ENCODE results near the gene PCIF1.

PCIF1 gene

DNA sequence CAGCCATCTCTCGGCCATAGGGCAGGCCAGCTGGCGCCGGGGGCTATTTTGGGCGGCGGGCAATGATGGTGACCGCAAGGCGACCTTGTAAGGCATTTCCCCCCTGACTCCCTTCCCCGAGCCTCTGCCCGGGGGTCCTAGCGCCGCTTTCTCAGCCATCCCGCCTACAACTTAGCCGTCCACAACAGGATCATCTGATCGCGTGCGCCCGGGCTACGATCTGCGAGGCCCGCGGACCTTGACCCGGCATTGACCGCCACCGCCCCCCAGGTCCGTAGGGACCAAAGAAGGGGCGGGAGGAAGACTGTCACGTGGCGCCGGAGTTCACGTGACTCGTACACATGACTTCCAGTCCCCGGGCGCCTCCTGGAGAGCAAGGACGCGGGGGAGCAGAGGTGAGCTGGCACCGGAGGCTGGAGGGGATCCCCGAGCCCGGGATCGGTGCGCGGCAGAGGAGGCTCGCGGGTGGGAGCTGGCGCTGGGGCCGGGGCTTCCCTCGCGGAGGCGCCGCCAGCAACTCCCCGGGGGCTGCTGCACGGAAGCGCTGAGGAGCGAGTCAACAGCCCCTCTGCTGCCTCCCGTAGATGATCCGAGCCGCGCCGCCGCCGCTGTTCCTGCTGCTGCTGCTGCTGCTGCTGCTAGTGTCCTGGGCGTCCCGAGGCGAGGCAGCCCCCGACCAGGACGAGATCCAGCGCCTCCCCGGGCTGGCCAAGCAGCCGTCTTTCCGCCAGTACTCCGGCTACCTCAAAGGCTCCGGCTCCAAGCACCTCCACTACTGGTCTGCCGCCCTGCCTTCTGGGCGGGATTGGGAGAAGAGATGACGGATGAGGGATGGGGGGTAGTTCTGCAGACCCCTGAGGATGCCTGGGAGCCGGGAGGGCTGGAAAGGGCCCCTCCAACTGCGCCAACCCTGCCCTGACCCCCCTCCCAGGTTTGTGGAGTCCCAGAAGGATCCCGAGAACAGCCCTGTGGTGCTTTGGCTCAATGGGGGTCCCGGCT is 43.2 kb upstream of the PCIF1 start, which contains the start of the genes CTSA and NEURL2:
CTSA (plus strand) TSS at position 351 of the 999 bp plus-strand sequence; CDS start at position 585, 234 bp downstream.
NEURL2 (minus strand) TSS at position 224 of the 999 bp plus-strand sequence; CDS start at position 7, 217 bp downstream.
- peak; percentile 54 for DNase-seq (ENCODE audit: low read depth, low spot score)
- H3K4me3 ChIP-seq (ENCODE audit: low read depth, low read length) = peak within 1 kb of the TSS; percentile 80
- TF ChIP-seq, protein P1, sequence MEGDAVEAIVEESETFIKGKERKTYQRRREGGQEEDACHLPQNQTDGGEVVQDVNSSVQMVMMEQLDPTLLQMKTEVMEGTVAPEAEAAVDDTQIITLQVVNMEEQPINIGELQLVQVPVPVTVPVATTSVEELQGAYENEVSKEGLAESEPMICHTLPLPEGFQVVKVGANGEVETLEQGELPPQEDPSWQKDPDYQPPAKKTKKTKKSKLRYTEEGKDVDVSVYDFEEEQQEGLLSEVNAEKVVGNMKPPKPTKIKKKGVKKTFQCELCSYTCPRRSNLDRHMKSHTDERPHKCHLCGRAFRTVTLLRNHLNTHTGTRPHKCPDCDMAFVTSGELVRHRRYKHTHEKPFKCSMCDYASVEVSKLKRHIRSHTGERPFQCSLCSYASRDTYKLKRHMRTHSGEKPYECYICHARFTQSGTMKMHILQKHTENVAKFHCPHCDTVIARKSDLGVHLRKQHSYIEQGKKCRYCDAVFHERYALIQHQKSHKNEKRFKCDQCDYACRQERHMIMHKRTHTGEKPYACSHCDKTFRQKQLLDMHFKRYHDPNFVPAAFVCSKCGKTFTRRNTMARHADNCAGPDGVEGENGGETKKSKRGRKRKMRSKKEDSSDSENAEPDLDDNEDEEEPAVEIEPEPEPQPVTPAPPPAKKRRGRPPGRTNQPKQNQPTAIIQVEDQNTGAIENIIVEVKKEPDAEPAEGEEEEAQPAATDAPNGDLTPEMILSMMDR (IDR thresholded peaks at IDR 0.05; ENCODE audit: insufficient read depth, low read length, missing control alignments) = peak; percentile 12
- ChIA-PET POLR2A (interaction anchor here (0.6 to 2.8 kb wide), 8 partner anchors 9 to 80 kb away, joined by 3 to 21 read pairs (median 4); partner anchors contain the start of genes PCIF1 and ZSWIM1), CTCF (interaction anchor here (1.0 to 5.3 kb wide), 15 partner anchors 8 to 96 kb away, joined by 3 to 50 read pairs (median 10); partner anchors contain the start of gene ZSWIM1)

DNA sequence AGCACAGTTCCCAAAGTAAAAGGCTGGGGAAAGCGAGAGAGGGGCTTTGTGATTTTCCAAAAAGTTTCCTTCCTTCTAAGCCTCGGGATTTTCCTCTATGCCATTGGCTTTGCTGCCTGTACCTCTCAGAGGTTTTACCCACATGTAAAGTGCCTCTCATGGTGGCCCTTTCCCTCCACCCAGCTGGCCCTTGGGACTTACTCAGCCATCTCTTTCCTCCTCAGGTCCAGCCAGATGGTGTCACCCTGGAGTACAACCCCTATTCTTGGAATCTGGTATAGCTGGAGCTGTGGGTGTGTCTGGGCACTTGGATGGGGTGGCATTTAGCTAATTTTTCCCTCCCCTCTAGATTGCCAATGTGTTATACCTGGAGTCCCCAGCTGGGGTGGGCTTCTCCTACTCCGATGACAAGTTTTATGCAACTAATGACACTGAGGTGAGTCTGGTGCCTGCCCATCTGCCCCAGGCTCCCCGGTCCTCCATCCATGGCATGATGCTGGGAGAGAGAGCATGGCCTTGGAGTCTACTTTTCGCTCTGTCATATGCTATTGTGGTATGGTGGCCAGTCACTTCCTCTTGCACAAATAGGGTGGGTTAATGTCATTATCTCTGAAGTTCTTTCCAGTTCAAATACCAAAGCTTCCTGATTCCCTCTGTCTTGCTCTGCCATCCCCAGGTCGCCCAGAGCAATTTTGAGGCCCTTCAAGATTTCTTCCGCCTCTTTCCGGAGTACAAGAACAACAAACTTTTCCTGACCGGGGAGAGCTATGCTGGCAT is 42.2 kb upstream of the PCIF1 start:
- TF ChIP-seq, protein P1 (IDR thresholded peaks at IDR 0.05; ENCODE audit: insufficient read depth, low read length, missing control alignments) = peak; percentile 27
- CTCF ChIA-PET = interaction anchor here (0.6 to 5.3 kb wide), 11 partner anchors 7 to 93 kb away, joined by 3 to 50 read pairs (median 6); partner anchors contain the start of gene ZSWIM1
- POLR2A ChIA-PET = interaction anchor here (0.6 to 1.6 kb wide), 4 partner anchors 8 to 41 kb away, joined by 3 to 8 read pairs (median 3); no protein-coding TSS in a partner anchor

DNA sequence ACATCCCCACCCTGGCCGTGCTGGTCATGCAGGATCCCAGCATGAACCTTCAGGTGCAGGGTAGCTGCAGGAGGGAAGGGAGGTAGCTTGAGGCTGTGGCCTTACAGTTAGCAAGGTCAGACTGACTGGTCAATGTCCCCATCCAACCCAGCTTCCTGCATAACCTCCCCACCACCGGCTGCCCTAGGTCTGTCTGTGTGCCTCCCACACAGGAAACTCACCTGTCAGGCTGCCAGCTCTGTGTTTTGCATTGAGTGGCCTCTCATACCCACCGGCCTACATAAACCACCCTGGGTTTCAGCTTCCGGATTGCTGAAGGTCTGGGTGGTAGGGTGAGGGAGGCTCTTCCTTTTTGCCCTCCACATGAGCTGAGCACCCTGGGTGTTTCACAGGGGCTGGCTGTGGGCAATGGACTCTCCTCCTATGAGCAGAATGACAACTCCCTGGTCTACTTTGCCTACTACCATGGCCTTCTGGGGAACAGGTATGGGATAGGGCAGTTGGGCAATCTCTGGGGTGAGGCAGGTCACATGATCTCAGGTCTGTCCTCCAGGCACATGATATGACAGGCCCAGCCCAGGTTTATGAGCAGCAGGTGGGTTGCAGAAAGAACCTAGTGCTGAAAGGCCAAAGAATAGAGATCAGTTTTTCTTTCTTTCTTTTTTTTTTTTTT is 41.5 kb upstream of the PCIF1 start:
- no peak for DNase-seq (ENCODE audit: low read depth, low spot score)
- H3K4me3 ChIP-seq (ENCODE audit: low read depth, low read length) = peak overlapping the region; percentile 23; the same call in 1 of the 2 replicates
- CTCF ChIA-PET = interaction anchor here (0.6 to 5.3 kb wide), 10 partner anchors 7 to 94 kb away, joined by 3 to 50 read pairs (median 6); partner anchors contain the start of gene ZSWIM1
- TF ChIP-seq, protein P1 (IDR thresholded peaks at IDR 0.05; ENCODE audit: insufficient read depth, low read length, missing control alignments) = no peak
- POLR2A ChIA-PET = interaction anchor here (1.2 to 1.6 kb wide), 3 partner anchors 9 to 40 kb away, joined by 3 to 8 read pairs (median 4); no protein-coding TSS in a partner anchor

More for the DNA sequence above, 42.2 kb upstream of the PCIF1 start:
- no peak for DNase-seq (ENCODE audit: low read depth, low spot score)
- peak overlapping the region; percentile 80 for H3K4me3 ChIP-seq (ENCODE audit: low read depth, low read length)

DNA sequence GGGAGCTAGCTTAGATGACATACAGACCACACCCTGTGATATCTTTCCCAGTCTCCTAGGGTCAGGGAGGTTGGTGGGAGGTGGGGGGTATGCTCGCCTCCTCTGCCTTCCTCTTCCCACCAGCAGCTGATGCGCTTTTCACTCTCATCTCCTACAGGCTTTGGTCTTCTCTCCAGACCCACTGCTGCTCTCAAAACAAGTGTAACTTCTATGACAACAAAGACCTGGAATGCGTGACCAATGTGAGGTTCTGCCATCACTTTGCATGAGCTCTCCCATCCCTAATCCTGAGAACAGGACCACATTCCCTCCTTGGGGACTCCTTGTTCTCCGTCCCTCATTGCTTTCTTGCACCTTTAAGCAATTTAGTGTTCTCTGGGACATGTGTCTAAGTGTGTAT is 40.7 kb upstream of the PCIF1 start:
- POLR2A ChIA-PET = interaction anchor here (1.2 kb wide), 1 partner anchor 8 kb away, joined by 4 read pairs; no protein-coding TSS in a partner anchor
- H3K4me3 ChIP-seq (ENCODE audit: low read depth, low read length) = no peak overlapping the region
- DNase-seq (ENCODE audit: low read depth, low spot score) = no peak
- TF ChIP-seq, protein P1 (IDR thresholded peaks at IDR 0.05; ENCODE audit: insufficient read depth, low read length, missing control alignments) = no peak
- CTCF ChIA-PET = interaction anchor here (1.2 to 1.3 kb wide), 2 partner anchors 16 to 43 kb away, joined by 3 read pairs; no protein-coding TSS in a partner anchor

DNA sequence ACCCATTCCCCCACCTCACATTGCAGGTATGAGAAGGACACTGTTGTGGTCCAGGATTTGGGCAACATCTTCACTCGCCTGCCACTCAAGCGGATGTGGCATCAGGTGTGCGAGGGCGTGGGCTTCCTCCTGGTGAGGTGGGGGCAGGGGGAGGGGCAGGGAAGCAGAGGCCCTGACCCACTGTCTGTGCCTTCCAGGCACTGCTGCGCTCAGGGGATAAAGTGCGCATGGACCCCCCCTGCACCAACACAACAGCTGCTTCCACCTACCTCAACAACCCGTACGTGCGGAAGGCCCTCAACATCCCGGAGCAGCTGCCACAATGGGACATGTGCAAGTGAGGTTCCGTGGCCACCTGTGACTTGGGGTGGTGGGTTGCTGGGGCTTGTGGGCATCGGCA is 39.7 kb upstream of the PCIF1 start:
- TF ChIP-seq, protein P1 (IDR thresholded peaks at IDR 0.05; ENCODE audit: insufficient read depth, low read length, missing control alignments) = no peak
- ChIA-PET CTCF (interaction anchor here (1.3 kb wide), 1 partner anchor 15 kb away, joined by 3 read pairs; no protein-coding TSS in a partner anchor), POLR2A (no interaction called here)
- no peak for DNase-seq (ENCODE audit: low read depth, low spot score)
- no peak overlapping the region for H3K4me3 ChIP-seq (ENCODE audit: low read depth, low read length)
